ENCODE data around the gene PRR18. TPM values are rescaled to one million over a fixed set of nuclear protein-coding genes. Genes with fewer than 3 reads are reported as not detected.

Gene PRR18
- total RNA-seq, 1 experiment from 2014 or later = not detected

GRCh38 chr6:166335378-166336302, 27.4 kb upstream of the PRR18 start (continued):
- TF ChIP-seq REST (IDR thresholded peaks at IDR 0.05; ENCODE audit: low read depth) = no peak
- no peak for TF ChIP-seq ATF3 (IDR thresholded peaks at IDR 0.05)

GRCh38 chr6:166334878-166335277, 26.7 kb upstream of the PRR18 start:
- POLR2A ChIA-PET = no interaction called here
- H3K27me3 ChIP-seq (ENCODE audit: insufficient read depth, low read length) = no peaks in the 10 kb centered on the region
- peaks cover 0 to 7% of the 10 kb centered on the region in 2 experiments; a peak in 1 of 4 replicates for H3K4me1 ChIP-seq (ENCODE audit: control insufficient read depth in 1 of 2, insufficient read depth in 2 of 2, low read length in 2 of 2)
- BruUV-seq (replicated peaks) = no TSS peak
- no peak overlapping the region for H3K4me2 ChIP-seq (ENCODE audit: low read length)
- H3K9me3 ChIP-seq (ENCODE audit: control insufficient read depth in 1 of 2, insufficient read depth in 1 of 2, low read depth in 1 of 2, low read length in 2 of 2) = no peaks in the 10 kb centered on the region
- intact Hi-C loops (cut with micrococcal nuclease) = no loop called here
- CTCF ChIA-PET = no interaction called here
- peaks cover 7 to 20% of the 10 kb centered on the region in 2 experiments for H3K36me3 ChIP-seq (ENCODE audit: control insufficient read depth in 1 of 2, insufficient read depth in 2 of 2, low read length in 2 of 2)
- RAD21 ChIA-PET (ENCODE audit: low non-redundant PET in 1 of 2, low total read pairs in 2 of 2, uncharacterized antibody in 2 of 2, unreplicated experiment in 2 of 2) = no interaction called here
- H3K4me3 ChIP-seq (replicated peaks in 1 of 2; ENCODE audit: low read depth in 1 of 2, low read length in 2 of 2) = no peak overlapping the region
- H3K9me2 ChIP-seq (ENCODE audit: insufficient read depth) = no peaks in the 10 kb centered on the region
- no peak overlapping the region for H3K9ac ChIP-seq (ENCODE audit: low read length)
- ATAC-seq (no peak), DNase-seq (ENCODE audit: low read depth, low spot score) (no peak)
- peaks cover 100% of the 10 kb centered on the region for H3K79me2 ChIP-seq (ENCODE audit: insufficient read depth, low read length)
- H4K20me1 ChIP-seq (ENCODE audit: insufficient read depth) = peaks cover 15% of the 10 kb centered on the region
- no peak overlapping the region for H3K27ac ChIP-seq (ENCODE audit: low read depth, low read length)
- H2AFZ ChIP-seq (ENCODE audit: low read depth, low read length, poor library complexity, severe bottlenecking) = no peak overlapping the region
- TF ChIP-seq REST (IDR thresholded peaks at IDR 0.05; ENCODE audit: low read depth) (no peak), SRF (IDR thresholded peaks at IDR 0.05; ENCODE audit: low read depth) (no peak), EGR1 (IDR thresholded peaks at IDR 0.05; ENCODE audit: low read depth) (no peak), SP1 (IDR thresholded peaks at IDR 0.05; ENCODE audit: low read depth) (no peak), EZH2 (IDR thresholded peaks at IDR 0.05) (no peak), POLR2A (IDR thresholded peaks at IDR 0.05; ENCODE audit: borderline replicate concordance, extremely low read depth, insufficient read depth, insufficient read length) (no peak), FOSL1 (IDR thresholded peaks at IDR 0.05; ENCODE audit: low read depth) (no peak), TCF7L2 (IDR thresholded peaks at IDR 0.05; ENCODE audit: borderline replicate concordance, extremely low read depth, insufficient read depth, insufficient read length) (no peak), MAX (IDR thresholded peaks at IDR 0.05) (no peak), JUND (IDR thresholded peaks at IDR 0.05) (no peak), POLR2AphosphoS5 (IDR thresholded peaks at IDR 0.05; ENCODE audit: low read depth, low read length) (no peak), EZH2phosphoT487 (IDR thresholded peaks at IDR 0.05; ENCODE audit: borderline replicate concordance) (no peak), ELF1 (IDR thresholded peaks at IDR 0.05; ENCODE audit: borderline replicate concordance, low read depth) (no peak), RAD21 (IDR thresholded peaks at IDR 0.05; ENCODE audit: low read depth) (no peak), ATF3 (IDR thresholded peaks at IDR 0.05) (no peak)
